ENCODE results near the gene AGT.

The AGT gene

DNA sequence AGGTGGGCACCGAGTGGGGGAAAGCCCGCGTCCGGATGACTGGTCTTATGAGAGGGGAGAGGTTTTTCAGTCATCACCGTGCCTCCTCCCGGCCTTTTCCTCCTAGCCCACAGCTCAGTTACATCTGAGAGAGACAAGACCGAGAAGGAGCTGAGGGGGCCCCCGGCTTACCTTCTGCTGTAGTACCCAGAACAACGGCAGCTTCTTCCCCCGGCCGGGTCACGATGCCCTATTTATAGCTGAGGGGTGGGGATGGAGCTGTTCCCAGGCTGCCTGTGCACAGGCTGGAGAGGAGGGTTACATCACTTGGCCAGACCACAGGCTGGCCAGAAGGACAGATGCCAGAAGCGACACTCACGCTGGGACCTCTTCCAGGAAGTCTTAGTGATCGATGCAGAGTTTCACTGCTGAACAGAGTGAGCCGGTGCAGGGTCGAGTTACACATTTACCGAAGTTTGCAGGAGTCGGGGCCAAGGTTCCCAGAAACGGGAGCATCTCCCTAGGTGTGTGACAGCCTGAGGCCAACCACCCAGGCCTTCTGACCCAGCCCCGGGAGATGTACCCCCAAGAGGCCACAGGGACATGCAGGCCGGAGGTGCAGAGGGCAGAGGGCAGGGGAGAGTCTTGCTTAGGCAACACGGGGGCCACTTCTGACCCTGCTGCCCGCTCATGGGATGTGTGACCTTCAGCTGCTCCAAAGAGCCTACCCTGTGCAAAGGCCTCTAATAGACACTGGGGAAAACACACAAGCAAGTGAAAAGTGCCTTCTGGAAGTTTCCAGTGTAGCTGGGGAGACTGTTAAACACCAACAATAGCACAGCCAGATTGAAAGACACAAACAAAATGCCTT lies at the start of gene AGT:
TSS of gene AGT (minus strand) at position 208 of the 850 bp plus-strand sequence. CDS start 3,299 bp downstream, outside the sequence.
- no peak for DNase-seq
- ATAC-seq = no peak

DNA sequence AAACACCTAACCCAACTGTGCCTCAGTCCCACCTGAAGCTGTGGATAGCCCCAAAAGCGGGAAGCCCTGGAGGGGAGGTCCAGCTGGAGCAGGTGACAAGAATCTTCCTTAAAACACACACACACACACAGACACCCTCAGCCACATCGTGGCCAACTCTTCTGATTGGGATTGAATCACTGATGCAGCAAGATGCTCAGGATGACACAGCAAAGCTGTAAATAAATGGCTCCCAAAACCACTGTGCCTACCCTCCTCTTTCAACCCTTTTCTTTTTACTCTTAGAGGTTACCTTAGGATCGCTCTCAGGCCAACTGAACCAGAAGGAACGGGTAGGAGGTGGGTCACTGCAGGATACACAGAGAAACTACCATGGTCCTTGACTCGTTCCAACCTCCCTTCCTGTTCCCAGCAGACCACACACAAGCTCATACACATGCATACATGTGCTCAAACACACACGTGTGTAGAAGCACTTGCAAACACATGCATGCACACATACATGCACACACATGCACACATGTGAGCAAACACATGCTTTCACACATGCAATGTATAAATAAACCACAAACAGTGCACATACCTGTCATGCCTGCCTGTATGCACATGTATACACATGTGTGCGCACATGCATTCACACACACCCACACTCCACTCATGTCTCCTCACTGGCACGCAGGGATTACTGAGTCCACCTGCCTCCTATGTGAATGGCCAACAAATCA lies 47.7 kb upstream of the AGT start:
- ATAC-seq = no peak
- DNase-seq = no peak

DNA sequence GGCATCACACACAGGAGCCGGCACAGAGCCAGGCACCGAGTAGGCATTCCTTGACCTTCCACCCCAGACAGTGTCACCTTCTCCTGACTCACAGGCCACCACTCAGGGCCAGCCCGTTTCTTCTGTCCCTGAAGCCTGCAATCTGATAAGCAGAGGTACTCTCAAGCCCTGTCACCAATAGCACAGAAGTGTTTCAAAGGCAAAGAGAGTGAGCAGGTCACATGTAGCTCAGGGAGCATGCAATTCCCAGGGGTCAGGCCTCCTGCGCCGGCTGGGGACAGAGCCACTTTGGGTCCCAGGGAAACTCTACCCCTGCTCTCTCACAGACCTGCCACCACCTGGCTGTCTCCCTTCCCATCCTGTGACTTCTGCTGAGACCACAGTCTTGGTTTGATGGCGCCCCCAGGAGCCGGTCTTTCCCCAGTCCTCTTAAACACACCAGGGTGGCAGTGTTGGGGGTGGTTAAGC lies 46.5 kb upstream of the AGT start:
- no peak for DNase-seq
- ATAC-seq = no peak

DNA sequence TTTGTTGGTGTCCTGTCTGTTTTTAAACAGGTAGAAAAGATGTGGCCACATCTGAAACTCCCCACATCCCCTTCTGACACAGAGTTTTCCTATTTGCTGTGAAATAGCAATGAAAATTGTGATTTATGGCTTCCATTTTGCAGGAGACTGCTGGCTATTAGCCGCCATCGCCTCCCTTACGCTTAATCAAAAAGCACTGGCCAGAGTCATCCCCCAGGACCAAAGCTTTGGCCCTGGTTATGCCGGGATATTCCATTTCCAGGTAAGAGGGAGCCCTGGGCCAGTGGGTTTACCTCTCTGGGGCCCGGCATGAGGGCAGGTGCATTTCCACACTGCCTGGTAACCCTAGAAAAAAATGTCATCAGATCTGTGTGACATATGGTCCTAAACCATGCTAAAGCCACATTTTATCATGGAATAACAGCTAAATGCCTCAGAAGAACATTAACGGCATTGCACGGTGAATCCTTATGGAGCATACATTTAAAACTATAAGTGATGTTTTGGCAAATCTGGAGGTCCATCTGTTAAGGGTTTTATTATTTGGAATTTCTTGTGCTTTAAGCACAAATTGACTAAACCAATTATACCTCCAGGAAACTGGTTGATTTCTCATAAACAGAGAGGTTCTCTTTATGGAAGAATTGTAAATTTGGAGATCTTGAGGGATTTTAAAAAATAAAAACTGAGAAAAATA lies 45.6 kb upstream of the AGT start:
- DNase-seq (no peak), ATAC-seq (no peak)

DNA sequence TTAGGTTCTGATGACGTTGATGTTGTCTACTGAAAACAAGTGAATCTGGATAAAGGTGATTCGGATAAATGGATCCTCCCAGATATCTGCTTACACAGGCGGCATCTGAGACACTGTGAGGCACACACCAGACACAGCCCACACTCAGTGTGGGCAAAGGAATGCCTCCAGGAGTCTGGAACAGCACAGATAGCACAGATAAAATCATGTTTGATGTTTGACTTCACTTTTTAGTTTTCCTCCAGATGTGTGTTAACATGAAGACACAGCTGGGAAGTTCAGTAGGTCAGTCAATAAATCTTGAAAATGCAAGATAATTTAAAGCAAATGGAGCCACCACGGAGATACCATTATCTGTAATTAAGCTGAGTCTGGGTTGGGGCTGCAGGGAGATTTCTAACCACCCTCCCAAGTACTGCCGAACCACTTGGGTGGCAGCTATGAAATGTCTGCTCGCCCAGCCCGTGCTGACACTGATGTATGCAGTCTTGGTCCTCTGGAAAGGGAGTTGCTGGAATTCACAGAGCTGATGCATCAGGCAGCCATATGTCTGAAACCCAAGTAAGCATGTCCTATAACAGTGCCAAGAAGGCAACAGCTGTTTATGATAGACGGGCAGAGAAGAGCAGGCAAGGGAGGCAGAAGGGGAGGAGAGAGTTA lies 44.9 kb upstream of the AGT start:
- no peak for ATAC-seq
- no peak for DNase-seq

DNA sequence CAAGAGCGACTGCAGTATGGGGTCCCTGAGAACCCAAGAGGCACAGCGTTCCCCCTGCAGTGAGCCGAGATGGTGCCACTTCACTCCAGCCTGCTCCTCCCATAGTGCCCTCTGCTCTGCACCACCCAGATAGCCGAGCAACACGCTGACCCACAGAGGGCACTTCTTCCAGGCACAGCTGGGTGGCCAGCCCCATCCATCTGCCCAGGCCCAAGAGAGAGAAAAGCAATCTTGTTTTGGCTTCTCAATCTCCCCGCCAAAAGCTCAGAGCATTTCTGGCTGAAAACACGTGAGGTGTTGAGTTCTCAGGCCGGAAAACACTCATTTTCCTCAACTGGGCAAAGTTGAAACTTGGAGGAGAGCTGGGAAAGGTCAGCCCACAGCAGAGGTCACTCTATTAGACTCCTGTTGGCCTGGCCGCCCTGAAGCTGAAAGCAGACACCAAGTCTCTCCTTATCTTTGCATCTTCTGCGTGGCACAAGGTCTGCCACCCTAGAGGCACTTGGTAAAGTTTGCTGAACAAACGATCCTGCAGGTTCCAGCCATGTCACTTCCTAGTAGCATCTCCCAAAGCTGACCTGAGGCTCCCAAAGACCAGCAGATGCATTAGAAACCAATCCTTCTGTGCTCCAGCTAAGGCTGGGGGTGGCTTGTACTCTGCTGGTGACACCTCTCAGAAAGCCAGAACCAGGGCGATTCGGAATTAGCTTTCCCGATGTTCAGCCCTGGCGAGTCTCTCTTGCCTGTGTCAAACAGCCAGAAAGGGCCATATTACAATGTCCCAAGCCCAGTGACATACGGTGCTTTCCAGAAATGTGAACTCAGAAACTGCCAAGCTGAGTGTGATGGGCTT lies 44.2 kb upstream of the AGT start:
- ATAC-seq (no peak), DNase-seq (no peak)

DNA sequence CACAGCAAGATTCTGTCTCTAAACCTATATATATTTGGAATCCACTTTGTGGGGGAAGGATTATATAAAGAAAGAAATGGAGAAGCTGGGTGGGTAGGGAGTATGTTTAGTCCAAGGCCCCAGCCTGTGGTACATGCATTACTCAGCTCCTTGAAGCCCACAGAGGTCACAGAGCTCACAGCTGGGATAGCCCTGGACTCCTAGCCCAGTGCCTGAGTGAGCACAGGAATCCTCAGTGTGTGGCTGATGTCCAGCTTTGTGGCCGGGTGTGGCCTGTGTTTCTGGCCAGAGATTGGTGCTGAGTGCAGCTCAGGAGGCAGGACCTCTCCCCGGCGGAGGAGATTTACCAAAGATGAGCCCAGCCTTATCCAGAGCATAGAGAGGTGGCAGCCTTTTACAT lies 40.9 kb upstream of the AGT start:
- ATAC-seq (no peak), DNase-seq (no peak)

DNA sequence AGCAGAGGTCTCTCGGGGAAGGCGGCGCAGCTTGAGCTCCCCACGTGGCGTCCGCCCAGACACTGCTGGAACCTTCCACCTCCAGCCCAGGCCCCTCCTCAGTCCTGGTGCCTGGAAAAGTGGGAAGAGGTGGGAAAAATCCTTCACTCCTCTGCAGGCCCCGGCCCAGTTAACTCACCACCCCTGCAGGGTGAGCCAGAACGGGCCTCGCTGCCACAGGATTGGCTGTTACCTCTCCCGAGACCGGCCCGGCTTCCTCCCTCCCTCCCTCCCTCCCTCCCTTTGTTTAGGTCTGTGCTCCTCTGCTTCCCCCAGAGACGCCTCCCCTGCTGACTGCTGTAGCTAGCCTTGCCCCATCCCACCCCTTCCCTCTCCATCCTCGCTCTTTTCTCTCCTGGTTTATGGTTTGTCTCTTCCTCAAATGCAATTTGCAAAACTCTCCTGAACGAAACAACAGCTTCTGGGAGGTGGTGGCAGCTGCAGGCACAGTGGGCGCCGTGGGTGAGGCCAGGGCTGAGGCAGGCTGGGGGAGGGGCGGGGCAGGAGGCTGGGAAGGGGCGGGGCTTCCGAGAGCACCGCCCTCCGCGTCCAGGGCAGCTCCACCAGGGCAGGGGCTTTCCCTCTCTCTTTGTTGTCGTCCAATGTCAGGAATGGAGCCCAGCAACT lies 39.8 kb upstream of the AGT start:
- DNase-seq = peak; percentile 50

DNA sequence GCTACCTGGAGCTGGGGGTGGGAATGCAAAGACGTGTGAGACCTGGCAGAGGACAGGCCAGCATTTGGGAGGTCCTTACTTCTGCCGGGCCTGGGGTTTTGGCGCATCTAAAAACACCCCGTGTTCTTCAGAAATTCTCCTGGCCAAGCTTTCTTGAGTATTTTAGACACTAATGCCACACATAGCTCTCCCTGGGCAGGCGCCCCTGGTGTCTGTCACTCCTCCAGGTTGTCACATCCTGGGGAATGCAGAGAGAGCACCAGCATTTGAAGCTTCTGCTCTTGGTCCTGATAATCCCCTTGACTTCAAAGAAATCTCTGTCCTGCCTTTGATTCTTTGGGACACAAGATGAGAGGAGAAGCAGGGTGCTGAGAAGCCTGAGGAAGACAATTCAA lies 39.3 kb upstream of the AGT start:
- ATAC-seq (no peak), DNase-seq (no peak)

More for the DNA sequence above, 39.8 kb upstream of the AGT start:
- peak; percentile 38 for ATAC-seq

DNA sequence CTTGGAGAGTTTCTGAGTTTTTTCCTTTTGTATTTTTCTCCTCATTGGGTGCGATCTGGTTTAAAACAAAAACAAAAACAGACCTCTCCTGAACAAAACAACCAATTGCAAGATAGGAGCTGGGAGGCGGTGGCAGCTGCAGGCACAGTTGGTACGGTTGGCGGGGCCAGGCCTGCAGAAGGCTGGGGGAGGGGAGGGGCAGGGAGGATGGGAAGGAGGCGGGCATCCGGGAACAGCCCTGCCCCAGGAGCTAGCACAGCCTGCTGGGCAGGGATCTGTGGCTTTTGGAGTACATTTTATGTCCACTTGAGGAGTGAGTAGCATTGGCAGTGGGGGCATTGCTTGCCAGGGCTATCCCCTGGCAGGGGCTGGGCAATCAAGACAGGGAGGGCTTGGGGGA lies 38.5 kb upstream of the AGT start:
- no peak for DNase-seq
- no peak for ATAC-seq

DNA sequence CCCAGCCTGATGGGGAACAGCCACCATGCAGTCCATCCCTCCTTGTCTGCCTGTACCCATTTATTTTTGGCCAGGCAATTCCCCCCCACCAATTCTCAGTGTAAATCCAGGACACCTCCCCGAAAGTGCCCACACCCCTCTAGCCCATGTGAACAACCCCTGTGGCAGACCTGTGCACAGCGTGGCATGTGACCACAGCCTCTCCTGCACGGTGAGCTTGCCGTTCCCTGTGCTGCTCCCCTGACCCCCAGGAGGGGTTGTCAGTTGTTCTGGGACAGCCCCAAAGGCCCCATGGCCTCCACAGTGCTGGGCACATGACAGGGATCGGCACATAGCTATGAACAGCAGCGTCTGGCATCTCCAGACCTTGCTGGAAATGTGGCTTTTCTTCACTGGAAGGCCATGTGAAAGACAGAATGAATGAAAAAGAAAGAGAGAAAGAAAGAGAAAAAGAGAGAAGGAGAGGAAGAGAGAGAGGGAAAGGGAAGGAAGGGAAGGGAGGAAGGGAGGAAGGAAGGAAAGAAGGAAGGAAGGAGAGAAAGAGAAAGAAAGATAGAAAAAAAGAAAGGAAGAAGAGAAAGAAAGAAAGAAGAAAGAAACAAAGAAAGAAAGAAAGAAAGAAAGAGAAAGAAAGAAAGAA lies 37.2 kb upstream of the AGT start:
- no peak for ATAC-seq
- no peak for DNase-seq

DNA sequence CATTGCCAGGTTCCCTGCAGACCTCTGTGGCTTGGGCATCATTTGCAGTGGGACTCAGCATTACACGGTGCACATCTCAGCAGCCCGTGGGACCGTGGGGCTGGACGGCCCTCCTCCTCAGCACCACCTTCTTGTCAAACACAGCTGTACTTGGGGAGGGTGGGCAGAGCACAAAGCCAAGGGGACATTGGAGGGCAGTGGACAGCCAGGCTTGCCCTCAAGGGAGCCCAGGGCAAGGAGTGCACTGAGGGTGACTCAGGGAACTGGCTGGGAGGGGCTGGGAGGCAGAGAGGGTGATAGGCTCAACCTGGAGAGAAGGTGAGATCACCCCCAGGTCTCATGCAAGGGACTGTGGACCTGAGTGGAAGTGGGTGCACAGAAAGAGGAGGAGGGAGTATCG lies 36.7 kb upstream of the AGT start:
- ATAC-seq (no peak), DNase-seq (no peak)

DNA sequence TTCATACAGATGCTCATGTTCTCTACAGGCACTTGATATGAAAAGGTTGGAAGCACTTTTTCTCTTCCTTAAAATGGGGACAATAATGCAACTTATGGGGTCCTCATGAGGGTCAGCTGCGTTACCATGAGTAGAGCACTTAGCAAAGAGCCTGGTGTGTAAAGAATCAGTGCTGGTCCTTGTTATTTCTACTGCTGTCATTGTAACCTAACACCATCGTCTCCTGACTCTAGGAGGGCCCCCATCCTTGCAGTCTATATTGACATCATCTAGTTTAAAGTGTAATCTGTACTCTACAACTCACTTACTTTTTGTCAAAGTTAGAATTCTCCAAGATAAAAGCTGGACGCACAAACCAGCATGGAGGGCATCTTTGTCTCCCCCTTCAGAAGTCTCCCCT lies 35.7 kb upstream of the AGT start:
- DNase-seq = no peak

DNA sequence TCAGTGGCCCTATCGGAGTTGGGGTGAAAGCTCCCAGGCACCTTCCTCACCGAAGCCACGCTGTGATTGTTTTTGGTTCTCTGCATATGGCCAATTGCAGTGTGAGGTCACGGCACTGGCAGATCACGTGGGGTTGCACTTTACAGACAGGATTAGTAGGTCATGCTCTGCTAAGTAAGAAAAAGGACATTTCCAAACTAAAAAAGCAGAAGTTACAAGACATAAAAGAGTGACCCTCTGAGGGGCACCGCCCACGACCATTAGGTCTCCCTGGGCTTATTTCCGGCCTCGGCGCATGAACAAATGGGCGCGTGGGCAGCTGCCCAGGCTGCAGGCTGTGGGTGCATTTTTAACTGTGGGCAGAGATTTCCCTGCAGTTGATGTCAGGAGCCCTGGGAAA lies 35.2 kb upstream of the AGT start:
- DNase-seq (no peak), ATAC-seq (no peak)

More for the DNA sequence above, 35.7 kb upstream of the AGT start:
- no peak for ATAC-seq

DNA sequence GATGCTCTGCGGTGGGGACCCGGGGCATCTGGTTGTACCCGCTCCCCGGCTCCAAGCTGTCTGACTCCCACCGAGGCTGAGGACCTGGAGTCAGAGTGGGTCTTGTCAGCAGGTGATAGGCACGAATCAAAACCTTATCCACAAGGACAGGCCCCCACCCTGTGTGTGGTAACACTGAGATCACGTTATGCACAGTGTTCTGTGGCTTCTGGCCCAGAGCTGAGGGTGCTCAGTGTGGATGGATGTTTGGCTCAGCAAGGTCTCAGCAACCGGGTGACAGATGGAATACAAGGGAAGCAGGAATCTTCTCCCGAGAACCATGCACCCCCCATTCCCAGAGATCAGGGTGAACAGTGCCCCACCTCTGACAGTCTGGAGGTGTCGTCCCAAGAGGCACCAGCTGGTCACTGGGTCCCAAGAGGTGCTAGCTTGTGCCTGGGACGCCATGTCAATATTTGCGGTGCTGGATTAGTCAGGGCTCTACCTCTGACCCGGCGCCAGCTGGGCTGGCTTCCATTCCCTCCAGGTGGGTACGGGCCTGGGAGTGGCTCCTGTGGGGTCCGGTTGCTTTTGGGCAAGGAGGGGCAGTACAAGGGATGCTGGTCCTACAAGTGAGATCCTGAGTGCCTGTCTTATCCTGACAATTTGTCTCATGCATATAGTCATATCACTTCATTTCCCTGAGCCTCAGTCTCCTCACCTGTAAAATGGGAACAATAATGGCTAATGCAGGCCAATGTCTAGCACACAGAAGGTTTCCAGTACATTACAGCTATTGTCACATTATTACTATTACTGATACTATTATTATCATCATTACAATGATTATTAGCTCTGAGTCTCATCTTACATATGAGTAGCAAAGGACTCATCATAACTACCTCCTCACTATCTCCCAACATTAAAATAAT lies 34.2 kb upstream of the AGT start:
- ATAC-seq (no peak), DNase-seq (no peak)

DNA sequence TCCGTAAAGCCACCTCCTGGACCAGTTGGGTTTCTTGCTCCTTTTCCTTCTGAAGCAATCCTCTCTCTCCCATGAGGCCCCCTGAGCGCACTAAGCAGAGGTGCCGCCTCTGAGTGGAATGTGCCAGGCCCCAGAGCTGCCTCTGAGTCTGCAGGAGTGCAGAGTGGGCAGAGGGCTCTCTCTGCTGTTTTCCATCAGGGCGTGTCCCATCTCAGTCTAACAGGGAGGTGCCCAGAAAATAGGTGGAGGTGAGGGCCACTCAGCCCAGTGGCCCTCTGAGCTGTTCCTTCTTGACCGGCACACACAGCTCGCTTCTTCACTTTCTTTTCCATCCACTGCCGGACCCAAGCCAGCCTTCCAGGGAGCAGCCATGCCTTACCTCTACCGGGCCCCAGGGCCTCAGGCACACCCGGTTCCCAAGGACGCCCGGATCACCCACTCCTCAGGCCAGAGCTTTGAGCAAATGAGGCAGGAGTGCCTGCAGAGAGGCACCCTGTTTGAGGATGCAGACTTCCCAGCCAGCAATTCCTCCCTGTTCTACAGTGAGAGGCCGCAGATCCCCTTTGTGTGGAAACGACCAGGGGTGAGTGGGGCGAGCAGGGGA lies 33.3 kb upstream of the AGT start, which contains the start of gene CAPN9:
TSS of gene CAPN9 (plus strand) at position 262 of the 604 bp plus-strand sequence. CDS start at position 371, 109 bp downstream.
- no peak for DNase-seq

DNA sequence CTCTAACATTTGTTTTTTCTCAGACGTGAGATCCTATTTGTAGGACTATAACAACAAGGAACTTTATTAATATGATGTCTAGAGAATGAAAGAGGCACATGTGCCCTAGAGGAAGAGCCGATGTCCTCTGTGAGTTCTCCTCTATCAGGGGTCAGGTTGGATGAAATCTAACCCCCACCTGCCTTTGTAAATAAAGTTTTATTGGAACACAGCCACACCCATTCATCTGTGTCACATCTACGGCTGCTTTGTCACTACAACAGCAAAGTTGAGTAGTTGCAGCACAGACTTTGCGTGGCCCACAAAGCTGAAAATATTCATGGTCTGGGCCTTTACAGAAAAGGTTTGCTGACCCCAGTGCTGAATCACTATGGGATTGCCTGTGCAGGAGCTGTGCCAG lies 32.7 kb upstream of the AGT start:
- DNase-seq = no peak
- ATAC-seq = no peak

More for the DNA sequence above, 33.3 kb upstream of the AGT start, which contains the start of gene CAPN9:
- ATAC-seq = no peak

DNA sequence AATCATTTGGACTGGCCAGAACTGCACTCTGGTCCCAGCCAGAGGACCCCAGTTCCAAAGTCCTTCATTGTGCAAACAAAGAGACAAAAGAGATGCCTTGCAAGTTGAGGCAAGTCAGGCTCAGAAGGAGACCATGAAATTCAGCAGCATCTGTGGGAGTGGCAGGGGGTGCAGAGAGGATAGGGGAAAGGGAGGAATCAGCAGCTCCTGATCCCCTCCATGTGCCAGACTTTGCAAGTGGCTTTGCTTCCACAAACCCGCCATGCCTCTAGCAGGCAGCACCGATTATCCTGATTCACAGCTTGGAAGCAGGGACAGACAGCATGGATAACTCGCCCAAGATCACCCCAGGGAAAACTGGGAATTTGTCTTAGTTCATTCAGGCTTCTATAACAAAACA lies 31.1 kb upstream of the AGT start:
- no peak for ATAC-seq
- no peak for DNase-seq

DNA sequence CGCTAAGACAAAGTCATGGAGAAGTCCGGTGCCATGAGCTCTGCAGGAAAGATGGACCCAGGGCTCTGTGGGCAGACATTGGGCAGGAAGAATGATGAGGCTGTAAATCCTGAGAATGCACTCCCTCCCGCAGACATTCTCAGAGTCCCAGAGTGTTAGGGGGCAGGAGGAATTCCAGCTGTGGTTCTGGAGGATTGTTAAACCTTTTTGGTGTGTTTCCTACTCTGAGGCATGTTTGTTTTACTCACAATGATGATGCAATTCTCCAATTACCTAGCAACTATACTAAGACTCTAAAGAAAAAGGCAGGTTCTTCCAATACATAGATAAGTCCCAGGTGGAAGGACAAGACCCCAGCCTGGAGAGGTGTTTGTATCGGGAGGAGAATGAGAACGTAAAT lies 30.5 kb upstream of the AGT start:
- no peak for DNase-seq
- no peak for ATAC-seq
